ENCODE data around the gene FAM83E.
"Not testable (repeated sequence)": the region's sequence is repeated elsewhere in the genome, so short reads cannot be mapped to it uniquely, and the experiment has no call there.

FAM83E gene

DNA sequence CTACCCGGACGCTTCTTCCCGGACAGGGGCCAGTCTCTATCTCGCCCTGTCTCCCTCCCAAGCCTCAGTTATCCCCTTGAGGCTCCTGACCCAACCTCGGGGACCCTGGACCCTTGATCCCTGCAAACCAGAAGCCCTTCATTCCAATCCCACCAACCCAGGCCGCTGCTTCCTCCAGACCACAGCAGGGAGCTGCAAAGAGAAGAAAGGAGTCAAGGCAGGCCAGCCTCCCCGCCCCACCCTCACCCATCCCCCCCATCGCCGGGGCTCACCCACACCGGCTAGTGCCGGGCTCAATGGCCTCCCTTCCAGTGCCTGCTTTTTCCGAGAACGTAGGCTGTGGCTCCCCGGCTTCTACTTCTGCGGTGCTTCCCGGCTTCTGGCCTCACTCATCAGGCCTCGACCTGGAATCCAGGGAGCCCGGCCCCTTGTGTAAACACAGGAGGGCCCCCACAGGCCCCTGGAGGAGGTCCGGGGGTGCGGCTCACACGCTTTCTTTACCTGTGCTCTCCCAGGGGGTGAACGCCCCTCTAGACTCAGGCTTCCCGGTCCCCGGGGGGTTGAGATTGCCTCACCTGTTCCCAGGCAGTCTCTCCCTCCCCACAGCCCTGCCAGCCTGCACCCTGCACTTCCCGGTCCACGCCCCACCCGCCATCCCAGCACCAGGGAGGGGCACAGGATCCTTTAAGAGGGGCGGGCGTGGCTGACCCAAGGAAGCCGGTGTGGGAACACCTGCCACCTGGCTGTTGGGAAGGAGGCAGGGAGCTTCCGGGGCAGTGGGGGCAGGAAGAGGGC is at the start of gene FAM83E:
Gene FAM83E (minus strand): TSS at position 641 of the 795 bp plus-strand sequence. CDS start 1,704 bp downstream, outside the sequence.
- DNase-seq (ENCODE audit: low spot score): no peak

DNA sequence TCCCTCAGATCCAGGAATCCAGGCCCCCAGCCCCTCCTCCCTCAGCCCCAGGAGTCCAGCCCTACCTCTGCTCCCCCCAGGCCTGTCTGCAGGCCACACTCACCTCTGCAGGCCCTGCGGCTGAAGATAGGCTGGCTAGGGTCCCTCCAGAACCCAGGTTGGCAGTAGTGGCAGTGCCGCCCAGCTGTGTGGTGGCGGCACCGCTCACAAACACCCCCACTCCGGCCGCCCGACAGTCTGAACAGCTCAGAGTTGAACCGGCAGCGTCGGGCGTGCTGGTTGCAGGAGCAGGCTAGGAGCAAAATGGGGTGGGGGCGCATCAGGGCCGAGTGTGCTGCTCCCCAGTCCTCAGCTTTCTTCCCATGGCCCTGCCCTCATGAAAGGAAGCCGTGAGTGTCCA is 49.6 kb upstream of the FAM83E start:
- DNase-seq (ENCODE audit: low spot score): no peak

DNA sequence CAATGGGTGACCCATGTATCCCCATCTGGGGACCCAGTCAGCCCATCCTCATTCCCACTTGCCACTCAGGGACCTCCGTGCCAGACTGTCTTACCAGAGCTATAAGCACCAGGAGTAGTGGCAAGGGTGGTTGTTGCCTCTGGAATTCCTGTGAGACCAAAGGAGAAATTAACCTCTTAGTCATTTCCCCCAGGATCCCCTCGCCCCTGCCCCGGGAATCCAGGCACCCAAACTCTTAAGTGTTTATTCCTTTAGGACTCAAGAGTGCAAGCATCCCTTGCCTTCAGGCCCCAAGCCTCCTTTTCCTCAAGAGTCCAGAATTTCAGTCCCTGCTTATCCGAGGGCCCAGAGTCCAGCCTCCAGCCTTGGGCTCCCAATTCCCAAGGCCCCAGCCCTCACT is 48.8 kb upstream of the FAM83E start:
- DNase-seq (ENCODE audit: low spot score): no peak

DNA sequence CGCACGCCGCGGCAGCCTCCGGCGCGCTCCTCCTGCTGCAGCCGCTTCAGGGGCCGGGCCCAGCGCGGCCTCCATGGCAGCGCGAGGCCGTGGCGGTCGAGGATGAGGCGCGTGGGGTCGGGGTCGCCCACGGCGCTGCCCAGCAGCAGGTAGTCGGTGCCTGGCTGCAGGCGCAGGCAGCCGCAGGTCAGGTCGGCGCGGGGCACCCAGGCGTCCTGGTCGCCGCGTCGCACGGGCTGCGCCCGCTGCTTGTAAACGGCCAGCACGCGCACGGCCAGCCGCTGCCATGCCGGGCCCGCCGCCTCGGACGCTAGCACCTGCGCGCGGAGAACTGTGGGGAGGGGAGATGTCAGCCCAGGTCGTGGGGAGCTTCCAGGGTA is 46.8 kb upstream of the FAM83E start:
- DNase-seq (ENCODE audit: low spot score): no peak

DNA sequence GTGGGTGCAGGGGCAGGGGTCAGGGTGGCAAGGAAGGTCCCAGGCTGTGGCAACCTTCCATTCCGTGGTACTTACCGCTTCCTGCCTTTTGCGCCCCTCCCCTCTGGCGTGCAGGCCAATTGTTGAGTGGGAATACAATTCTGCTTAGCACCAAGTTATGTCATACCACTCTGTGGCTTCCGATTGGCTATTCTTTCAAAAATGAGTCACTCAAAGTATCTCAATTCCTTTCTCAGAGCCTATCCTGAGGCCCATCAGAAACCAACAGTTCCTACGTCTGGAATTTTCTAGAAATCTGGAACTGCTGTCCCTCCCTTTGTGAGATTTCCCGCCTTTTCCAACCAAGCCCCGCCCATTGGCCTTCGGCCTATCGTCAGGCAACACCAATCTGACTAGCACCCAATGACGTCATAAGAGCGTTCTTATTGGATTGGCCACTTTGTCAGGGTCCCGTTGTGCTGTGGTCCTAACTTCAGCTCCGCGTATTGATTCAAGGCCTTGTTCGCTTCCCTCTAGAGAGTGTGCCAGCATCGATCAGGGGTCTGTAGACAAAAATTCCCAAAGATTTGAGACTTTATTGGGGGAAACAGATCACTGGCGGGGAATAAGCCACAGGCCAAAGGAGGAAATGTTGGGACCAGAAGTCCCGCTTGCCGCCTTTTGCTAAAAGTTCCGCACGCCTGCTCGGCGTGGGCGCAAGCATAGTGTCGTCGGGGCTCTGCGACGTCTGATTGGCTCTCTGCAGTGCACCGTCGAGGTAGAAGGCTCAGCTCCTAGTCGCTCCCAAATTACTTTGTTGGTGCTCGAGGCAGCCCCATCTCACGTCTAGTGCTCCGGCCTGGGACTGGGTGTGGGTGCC is 46.2 kb upstream of the FAM83E start:
- peak; percentile 83 for DNase-seq (ENCODE audit: low spot score)

DNA sequence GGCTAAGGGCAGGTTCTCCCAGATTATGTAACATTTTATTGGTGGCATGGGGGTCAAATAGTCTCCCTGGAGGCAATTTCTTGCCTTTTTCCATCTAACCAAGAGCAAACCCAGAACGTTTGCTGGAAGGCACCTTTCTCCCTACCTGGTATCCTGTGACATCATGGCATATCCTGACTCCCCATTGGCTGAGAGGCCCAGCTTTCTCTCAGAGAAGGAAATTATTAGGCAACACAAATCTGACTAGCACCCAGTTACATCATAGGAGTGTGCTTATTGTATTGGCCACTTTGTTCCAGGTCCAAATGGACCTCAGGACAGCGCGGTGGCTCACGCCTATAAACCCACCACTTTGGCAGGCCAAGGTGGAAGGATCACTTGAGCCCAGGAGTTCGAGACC is 44.9 kb upstream of the FAM83E start:
- peak; percentile 24 for DNase-seq (ENCODE audit: low spot score)

DNA sequence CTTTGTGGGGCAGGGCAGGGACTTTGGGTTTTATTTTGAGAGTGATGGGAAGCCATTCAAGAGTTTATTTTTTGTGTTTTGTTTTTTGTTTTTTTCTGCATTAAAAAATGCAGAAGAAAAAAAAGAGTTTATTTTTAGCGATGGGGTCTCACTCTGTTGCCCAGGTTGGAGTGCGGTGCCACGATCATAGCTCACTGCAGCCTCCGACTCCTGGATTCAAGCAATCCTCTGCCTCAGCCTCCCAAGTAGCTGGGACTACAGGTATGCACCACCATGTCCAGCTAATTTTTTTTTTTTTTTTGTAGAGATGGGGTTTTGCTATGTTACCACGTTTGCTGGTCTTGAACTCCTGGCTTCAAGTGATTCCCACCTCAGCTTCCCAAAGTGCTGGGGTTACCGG is 43.6 kb upstream of the FAM83E start:
- no peak for DNase-seq (ENCODE audit: low spot score)

DNA sequence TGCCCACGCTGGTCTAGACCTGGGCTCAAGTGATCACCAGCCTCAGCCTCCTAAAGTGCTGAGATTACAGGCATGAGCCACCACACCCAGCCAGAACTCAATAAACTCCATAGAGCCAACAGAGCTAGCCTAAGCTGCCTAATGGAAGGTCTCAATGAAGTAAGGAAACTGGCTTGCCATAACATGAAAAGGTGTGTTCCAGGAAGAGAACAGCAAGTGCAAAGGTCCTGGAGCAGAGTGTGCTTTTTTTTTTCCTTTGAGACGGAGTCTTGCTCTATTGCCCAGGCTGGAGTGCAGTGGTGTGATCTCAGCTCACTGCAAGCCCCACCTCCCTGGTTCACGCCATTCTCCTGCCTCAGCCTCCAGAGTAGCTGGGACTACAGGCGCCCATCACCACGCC is 43.0 kb upstream of the FAM83E start:
- not testable (repeated sequence) for DNase-seq (ENCODE audit: low spot score)

DNA sequence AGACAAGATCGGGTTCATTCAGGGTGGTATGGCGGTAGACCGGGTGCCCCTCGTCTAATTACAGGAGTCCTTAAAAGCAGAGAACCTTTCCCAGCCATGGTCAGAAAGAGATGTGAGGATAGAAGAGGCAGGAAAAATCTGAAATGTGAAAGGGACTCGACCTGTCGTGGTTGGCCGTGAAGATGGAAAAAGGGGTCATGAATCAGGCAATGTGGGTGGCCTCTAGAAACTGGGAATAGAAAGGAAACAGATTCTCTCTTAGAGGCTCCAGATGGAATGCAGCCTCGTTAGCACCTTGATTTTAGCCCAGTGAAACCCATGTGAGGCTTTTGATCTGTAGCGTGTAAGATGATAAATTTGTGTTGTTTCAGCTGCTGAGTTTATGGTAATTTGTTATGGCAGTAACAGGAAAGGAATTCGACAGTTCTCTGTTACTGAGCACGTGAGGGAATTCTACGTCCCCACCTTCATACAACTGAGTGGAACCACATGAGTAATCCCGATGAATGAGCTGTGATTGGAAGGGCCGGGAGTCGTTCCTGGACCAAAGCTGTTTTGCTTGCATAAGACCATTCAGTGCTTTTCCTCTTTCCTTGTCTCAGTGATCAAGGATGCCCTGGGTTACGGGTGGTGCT is 42.1 kb upstream of the FAM83E start:
- no peak for DNase-seq (ENCODE audit: low spot score)

DNA sequence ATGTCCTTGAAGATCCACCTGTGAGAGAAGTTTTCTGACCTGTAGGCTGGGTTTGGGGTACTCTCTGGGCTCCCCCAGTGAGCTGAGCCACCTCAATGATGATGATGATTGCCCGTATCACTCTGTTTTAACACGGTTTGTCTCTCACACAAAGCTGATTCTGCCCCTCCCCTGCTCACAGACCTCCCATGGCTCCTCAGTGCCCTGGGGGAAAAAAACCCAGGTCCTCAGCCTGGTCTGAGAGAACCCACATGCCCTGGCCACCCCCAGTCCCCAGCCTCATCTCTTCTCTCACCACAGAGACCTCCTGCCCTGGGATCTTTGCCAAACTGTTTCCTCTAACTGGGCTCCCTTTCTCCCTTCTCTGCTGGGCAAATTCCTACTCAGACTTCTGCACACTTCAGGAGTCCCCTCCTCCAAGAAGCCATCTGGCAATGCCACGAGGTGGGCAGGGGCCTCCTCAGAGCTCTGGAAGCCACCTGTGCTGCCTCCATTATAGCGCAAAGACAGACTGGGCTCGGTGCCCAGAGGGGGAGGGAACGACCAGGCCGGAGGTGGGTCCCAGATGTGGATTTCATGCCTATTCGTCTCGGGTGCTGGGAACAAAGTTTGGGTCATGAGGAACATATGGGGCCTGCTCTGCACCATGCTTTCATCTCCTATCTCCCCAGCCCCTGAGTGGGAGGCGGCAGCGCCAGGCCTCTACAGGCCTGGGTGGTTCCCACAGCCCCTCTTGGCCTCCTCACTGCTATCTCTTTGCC is 39.6 kb upstream of the FAM83E start:
- DNase-seq (ENCODE audit: low spot score): no peak

DNA sequence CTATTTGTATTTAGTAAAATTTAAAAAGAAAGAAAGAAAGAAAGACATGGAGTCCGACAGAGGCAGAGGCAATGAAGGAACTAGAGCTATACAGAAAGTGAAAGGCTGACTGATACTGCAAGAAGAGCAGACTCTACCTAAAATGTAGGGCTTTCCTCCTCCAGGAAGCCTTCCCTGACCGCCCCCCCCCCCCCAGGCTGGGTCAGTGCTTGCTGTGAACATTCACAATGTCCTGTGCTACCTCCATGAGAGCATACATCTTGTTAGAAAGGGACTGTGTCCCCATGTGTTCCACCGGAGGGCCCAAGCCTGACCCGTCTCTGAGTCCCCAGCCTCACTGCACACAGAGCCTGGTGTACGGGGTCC is 36.8 kb upstream of the FAM83E start:
- DNase-seq (ENCODE audit: low spot score): no peak

DNA sequence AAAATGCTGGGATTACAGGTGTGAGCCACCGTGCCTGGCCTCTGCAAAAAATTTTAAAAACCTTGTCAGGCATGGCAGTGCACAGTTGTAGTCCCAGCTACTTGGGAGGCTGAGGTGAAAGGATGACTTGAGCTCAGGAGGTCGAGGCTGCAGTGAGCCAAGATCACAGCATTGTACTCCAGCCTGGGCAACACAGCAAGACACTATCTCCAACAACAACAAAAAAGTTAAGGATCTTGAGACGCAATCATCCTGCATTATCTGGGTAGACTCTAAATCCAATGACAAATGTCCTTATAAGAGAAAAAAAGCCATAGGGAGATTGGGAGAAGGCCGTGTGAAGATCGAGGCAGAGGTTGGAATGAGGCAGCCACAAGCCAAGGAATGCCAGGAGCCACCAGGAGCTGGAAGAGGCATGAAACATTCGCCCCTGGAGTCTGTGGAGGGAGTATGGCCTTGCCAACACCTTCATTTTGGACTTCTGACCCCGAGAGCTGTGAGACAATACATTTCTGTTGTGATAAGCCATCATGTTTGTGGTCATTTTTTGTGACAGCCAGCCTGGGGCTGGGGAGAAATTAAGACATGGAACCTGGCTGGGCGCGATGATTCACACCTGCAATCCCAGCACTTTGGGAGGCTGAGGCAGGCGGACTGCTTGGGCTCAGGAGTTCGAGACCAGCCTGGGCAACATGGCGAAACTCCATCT is 36.3 kb upstream of the FAM83E start:
- no peak for DNase-seq (ENCODE audit: low spot score)

DNA sequence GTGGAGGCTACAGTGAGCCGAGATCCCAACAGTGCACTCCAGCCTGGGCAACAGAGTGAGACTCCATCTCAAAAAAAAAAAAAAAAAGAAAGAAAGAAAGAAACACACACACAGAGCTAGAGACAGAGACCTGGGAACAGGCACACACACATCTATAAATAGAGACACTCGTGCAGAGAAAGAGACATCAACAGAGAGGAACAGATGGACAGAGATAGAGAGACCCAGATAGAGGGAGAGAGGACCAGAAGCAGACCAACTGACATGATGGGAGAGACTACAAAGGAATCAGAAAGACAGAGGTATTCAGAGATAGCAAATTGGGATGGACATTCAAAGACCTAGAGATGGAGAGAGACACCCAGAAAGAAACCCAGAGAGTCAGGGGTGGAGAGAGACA is 33.3 kb upstream of the FAM83E start:
- DNase-seq (ENCODE audit: low spot score): no peak

DNA sequence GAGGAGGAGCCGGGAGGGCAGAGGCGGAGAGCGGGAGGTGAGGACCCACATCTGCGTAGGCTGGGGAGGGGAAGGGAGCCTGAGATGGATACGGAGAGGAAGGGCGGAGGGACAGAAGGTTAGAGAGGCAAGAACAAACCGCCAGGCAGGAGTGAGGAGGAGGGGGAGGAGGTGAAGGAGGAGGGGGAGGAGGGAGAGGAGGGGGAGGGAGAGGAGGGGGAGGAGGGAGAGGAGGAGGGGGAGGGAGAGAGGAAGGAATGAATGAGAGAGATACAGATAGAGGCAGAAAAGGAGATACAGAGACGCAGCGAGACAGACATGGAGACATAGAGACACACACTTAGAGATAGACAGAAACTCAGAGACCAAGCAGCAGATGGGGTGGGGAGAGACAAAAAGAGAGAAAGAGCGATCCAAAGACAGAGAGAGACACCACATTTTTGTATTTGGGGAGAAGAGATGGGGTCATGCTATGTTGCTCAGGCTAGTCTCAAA is 31.9 kb upstream of the FAM83E start:
- DNase-seq (ENCODE audit: low spot score): no peak

DNA sequence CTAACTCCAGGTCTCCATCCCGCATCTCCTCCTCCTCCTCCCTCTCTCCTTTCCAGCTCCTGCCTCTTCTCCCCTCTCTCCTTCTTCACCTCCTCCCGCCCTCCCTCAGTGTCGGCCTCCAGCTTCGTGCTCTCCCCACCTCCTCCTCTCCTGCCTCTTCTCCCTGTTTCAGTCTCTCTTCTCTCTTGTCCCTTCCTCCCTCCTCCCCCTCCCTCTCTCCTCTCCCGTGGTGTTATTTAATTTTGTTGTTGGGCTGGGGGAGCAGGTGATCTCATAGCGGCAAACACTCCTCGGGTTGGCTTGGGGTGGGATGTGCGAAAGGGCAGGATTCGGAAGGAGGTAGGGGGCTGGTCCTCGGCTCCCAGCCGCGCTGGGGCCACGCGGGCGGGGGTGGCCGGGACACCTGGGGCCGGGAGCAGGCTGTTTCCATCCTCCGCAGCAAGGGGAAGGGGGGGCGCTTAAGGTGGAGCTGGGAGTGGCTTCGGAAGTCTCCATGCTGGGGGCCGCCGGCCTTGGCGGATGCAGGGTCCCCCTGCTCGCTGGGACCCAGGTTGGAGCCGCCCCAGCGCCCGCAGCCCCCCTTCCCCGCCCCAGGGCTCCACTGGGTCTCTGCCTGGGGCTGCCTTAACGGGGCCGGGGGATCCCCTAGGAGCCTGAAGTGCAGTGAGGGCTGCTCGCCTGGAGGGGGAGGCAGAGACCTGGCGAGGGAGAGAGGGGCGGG is 31.3 kb upstream of the FAM83E start, which contains the start of gene CA11:
Gene CA11 (minus strand): TSS at position 187 of the 721 bp plus-strand sequence. CDS start 555 bp downstream, outside the sequence.
- peak; percentile 89 for DNase-seq (ENCODE audit: low spot score)

DNA sequence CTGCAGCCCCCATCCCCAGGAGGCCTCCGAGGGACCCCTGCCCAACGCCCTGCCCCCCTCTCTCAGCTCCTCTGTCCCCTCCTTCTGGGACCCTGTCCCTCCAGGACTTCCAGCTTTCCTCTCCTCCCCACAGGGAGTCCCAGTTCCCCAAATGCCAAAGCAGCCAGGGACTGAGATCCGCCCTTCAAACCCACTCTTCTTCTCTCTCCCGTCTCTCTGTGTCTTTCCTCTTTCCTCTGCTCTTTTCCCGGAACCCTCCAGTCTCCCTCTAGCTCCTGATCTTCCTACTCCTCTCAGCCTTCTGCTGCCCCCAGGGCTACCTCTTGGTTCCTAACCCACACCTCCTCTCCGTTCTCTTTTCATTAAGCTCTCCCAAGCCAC is 30.7 kb upstream of the FAM83E start:
- no peak for DNase-seq (ENCODE audit: low spot score)

DNA sequence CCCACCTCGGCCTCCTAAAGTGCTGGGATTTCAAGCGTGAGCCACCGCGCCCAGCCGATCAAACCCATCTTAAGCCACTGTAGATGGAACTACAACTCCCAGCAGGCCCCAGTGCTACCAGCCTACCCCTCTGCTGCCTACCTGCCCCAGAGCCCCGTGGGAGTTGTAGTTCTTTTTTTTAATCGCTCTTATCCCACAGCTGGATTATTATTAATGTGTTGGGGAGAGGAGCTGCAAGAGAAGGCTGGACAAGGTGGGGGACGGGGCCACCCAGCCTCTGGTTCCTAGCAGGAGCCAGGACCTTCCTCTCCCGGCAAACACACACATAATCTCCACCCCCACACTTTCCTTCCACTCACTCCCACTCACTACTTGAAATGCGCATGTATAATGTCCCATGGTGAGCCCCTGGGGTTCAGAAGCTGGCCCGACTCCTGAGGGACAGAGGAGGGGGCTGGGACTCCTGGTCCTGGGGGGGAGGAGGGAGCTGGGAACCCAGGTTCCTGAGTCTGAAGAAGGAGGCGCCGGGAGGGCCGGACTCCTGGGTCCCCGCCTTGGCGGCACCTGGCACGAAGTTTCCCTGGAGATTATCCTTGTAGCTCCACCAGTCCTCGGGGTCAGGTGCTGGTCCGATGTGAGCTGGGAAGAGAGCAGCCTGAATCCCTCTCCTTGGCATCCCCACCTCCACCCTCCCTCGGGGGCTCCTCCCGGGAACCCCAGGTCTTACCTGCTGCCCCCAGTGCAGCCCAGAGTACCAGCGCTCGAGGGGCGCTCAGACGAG is 30.2 kb upstream of the FAM83E start:
- DNase-seq (ENCODE audit: low spot score): peak; percentile 91

DNA sequence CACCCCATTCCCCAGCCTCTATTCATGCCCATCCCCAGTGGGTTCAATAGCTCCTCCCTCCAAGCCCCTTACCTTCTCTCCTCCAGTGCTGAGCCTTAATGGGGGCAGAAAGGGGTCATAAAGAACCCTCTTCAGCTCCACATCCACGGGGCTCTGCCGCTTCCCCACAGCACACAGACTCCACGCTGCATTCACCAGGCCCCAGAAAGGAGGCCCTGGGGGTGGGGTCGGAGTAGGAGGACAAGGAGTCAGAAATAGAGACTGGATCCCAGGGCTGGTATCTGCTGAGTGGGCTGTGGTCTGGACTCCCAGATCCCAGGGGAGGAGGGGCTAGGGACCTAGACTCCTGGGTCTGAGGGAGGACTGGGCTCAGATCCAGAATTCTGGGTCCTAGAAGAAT is 29.5 kb upstream of the FAM83E start:
- DNase-seq (ENCODE audit: low spot score): no peak

DNA sequence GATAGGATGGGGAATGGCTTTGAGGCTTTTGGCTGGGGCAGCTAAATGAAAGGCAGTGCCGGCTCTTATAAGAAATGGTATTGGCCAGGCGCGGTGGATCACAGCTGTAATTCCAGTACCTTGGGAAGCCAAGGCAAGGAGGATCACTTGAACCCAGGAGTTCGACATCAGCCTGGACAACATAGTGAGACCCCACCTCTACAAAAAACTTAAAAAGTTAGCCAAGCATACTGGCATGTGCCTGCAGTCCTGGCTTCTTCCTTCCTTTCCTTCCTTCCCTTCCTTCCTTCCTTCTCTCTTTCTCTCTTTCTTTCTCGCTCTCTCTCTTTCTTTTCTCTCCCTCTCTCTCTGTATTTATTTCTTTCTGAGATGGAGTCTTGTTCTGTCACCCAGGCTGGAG is 28.0 kb upstream of the FAM83E start:
- DNase-seq (ENCODE audit: low spot score): no peak

DNA sequence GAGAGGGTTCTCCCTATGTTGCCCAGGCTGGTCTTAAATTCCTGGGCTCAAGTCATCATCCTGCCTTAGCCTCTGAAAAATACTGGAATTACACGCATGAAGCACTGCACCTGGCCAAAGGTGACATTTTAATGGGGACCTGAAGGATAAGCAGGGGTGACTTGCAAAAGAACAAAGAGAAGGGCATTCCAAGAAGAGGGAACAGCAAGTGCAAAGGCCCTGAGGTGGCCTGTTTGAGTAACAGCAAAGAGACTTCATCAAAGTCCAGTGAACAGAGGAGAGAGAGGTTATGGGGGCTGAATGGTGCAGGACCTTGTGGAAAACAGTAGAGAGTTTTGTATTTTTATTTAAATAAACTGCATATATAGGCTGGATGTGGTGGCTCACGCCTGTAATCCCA is 27.0 kb upstream of the FAM83E start:
- DNase-seq (ENCODE audit: low spot score): no peak
